HCT116 (cell line): Measurements from ENCODE around the gene SPTLC3. TPM values are rescaled to one million over a fixed set of nuclear protein-coding genes. Genes with fewer than 3 reads are reported as not detected.

Experiments used
- ATAC-seq: fragments of 200-7000 bp; cut with Tn5 transposase; 2 replicates; pipeline ENCODE4 v1.9.1; 2020; ENCODE audit warnings: mild to moderate bottlenecking, moderate library complexity
- BruUV-seq: library from RNA; stranded (reverse); fragments of 400-500 nt; replicated peaks from 2 replicates; lab custom pipeline; 2021; lab: Mats Ljungman, UMichigan
- CTCF ChIA-PET: fragments of 300-600 bp; sonication (Branson Sonifier 250); formaldehyde crosslinking; loops from one replicate; lab custom pipeline; 2021; ENCODE audit warnings: antibody characterized with exemption; lab: Charles Lee
- POLR2A ChIA-PET: fragments of 300-600, 350-600 bp; sonication (Branson Sonifier 250); formaldehyde crosslinking; loops from one replicate; lab custom pipeline; 2021; ENCODE audit warnings: antibody characterized with exemption; lab: Charles Lee
- RAD21 ChIA-PET, 2 experiments: fragments of 300-600 bp; sonication (Branson Sonifier 250); formaldehyde crosslinking; loops; one replicate each; lab custom pipeline; 2023; ENCODE audit warnings: low total read pairs in 2 of 2; ENCODE audit not compliant: uncharacterized antibody in 2 of 2, unreplicated experiment in 2 of 2, low non-redundant PET in 1 of 2; lab: Charles Lee
- DNase-seq: peaks from one replicate; pipeline ENCODE4 v3.0.0-alpha.2; 2010; ENCODE audit warnings: low read depth, low spot score
- H2AFZ ChIP-seq: fragments of 200-600 bp; shearing (Covaris generic), sonication (generic); 2 replicates; pipeline ENCODE4 v1.6.1; 2017; ENCODE audit warnings: low read depth, mixed run types, mixed read lengths, antibody characterized with exemption, low read length; ENCODE audit not compliant: poor library complexity, severe bottlenecking
- H3K27ac ChIP-seq: 2 replicates; pipeline ENCODE4 v1.5.1; 2012; ENCODE audit warnings: low read depth, low read length
- H3K27me3 ChIP-seq: fragments of 200-600 bp; sonication (generic); 2 replicates; pipeline ENCODE4 v1.6.1; 2016; ENCODE audit warnings: mixed run types, low read length, mixed read lengths; ENCODE audit not compliant: insufficient read depth
- H3K36me3 ChIP-seq, 2 experiments: fragments of 200-500 bp in 1 of 2; fragments of 200-600 bp in 1 of 2; sonication (Bioruptor generic) in 1 of 2; sonication (generic) in 1 of 2; 2 replicates each; pipeline versions ENCODE4 v1.5.1 to v1.6.1; 2014 to 2016; ENCODE audit warnings: low read length in 2 of 2, inconsistent platforms in 1 of 2, mixed read lengths in 1 of 2, mixed run types in 1 of 2; ENCODE audit not compliant: insufficient read depth in 2 of 2, control insufficient read depth in 1 of 2
- H3K4me1 ChIP-seq, 2 experiments: fragments of 200-600 bp in 1 of 2; sonication (generic) in 1 of 2; 2 replicates each; pipeline versions ENCODE4 v1.5.1 to v1.6.1; 2012 to 2017; ENCODE audit warnings: low read length in 2 of 2, inconsistent platforms in 1 of 2, mild to moderate bottlenecking in 1 of 2, mixed read lengths in 1 of 2, mixed run types in 1 of 2, moderate library complexity in 1 of 2; ENCODE audit not compliant: insufficient read depth in 2 of 2, control insufficient read depth in 1 of 2
- H3K4me2 ChIP-seq: fragments of 200-600 bp; sonication (generic); 2 replicates; pipeline ENCODE4 v1.6.1; 2017; ENCODE audit warnings: mixed run types, low read length, mixed read lengths
- H3K4me3 ChIP-seq, 2 experiments: fragments of 200-600 bp in 1 of 2; sonication (generic) in 1 of 2; replicated peaks in 1 of 2; 2 replicates each; pipeline ENCODE4 v1.5.1; 2011 to 2016; ENCODE audit warnings: low read length in 2 of 2, control low read depth in 1 of 2, low read depth in 1 of 2, mild to moderate bottlenecking in 1 of 2, mixed read lengths in 1 of 2, mixed run types in 1 of 2
- H3K79me2 ChIP-seq: fragments of 200-600 bp; sonication (generic); 2 replicates; pipeline ENCODE4 v1.6.1; 2017; ENCODE audit warnings: mild to moderate bottlenecking, mixed run types, low read length, moderate library complexity, mixed read lengths; ENCODE audit not compliant: insufficient read depth
- H3K9ac ChIP-seq: fragments of 200-600 bp; sonication (generic); 2 replicates; pipeline ENCODE4 v1.6.1; 2016; ENCODE audit warnings: low read length, mixed read lengths
- H3K9me2 ChIP-seq: fragments of 200-600 bp; sonication (generic), shearing (Covaris generic); 2 replicates; pipeline ENCODE4 v1.6.1; 2017; ENCODE audit warnings: mixed run types, mild to moderate bottlenecking, moderate library complexity; ENCODE audit not compliant: insufficient read depth
- H3K9me3 ChIP-seq, 2 experiments: fragments of 200-500 bp in 1 of 2; fragments of 200-600 bp in 1 of 2; sonication (Bioruptor generic) in 1 of 2; sonication (generic) in 1 of 2; 2 replicates each; pipeline ENCODE4 v1.6.1; 2014 to 2017; ENCODE audit warnings: low read length in 2 of 2, mixed read lengths in 2 of 2, inconsistent platforms in 1 of 2, low read depth in 1 of 2, mild to moderate bottlenecking in 1 of 2, mixed run types in 1 of 2, moderate library complexity in 1 of 2; ENCODE audit not compliant: control insufficient read depth in 1 of 2, insufficient read depth in 1 of 2
- H4K20me1 ChIP-seq: fragments of 200-600 bp; sonication (generic), shearing (Covaris generic); 2 replicates; pipeline ENCODE4 v1.6.1; 2017; ENCODE audit warnings: mixed run types, mild to moderate bottlenecking, moderate library complexity; ENCODE audit not compliant: insufficient read depth
- ATF3 ChIP-seq: IDR thresholded peaks from 2 replicates; pipeline ENCODE4 v1.6.1; 2012
- CBX3 ChIP-seq: IDR thresholded peaks from 2 replicates; pipeline ENCODE4 v1.6.1; 2012; ENCODE audit warnings: low read depth
- CTCF ChIP-seq, 3 experiments: fragments of 200-600 bp in 1 of 3; sonication (generic) in 1 of 3; IDR thresholded peaks in 2 of 3; conservative IDR thresholded peaks in 1 of 3; 2 replicates each; pipeline ENCODE4 v1.5.1; 2012 to 2017; ENCODE audit warnings: low read depth in 2 of 3, low read length in 2 of 3, antibody characterized with exemption in 1 of 3, borderline replicate concordance in 1 of 3, control low read depth in 1 of 3, mild to moderate bottlenecking in 1 of 3, mixed read lengths in 1 of 3, mixed run types in 1 of 3, moderate library complexity in 1 of 3; ENCODE audit not compliant: insufficient read depth in 1 of 3
- EGR1 ChIP-seq: IDR thresholded peaks from 2 replicates; pipeline ENCODE4 v1.6.1; 2012; ENCODE audit warnings: low read depth
- EZH2 ChIP-seq: fragments of 200-600 bp; sonication (generic); IDR thresholded peaks from 2 replicates; pipeline ENCODE4 v1.6.1; 2017; ENCODE audit warnings: antibody characterized with exemption, mixed run types
- FOSL1 ChIP-seq: IDR thresholded peaks from 2 replicates; pipeline ENCODE4 v1.6.1; 2012; ENCODE audit warnings: low read depth
- JUND ChIP-seq: IDR thresholded peaks from 2 replicates; pipeline ENCODE4 v1.6.1; 2012
- POLR2A ChIP-seq: IDR thresholded peaks from 2 replicates; pipeline ENCODE4 v1.7.0; 2011; ENCODE audit warnings: borderline replicate concordance; ENCODE audit not compliant: insufficient read depth, insufficient read length; ENCODE audit errors: extremely low read depth
- POLR2AphosphoS5 ChIP-seq: IDR thresholded peaks from 2 replicates; pipeline ENCODE4 v1.6.1; 2011; ENCODE audit warnings: mild to moderate bottlenecking, low read depth, low read length, moderate library complexity
- REST ChIP-seq: IDR thresholded peaks from 2 replicates; pipeline ENCODE4 v1.6.1; 2012; ENCODE audit warnings: low read depth
- SIN3A ChIP-seq: IDR thresholded peaks from 2 replicates; pipeline ENCODE4 v1.6.1; 2012; ENCODE audit warnings: low read depth
- SP1 ChIP-seq: IDR thresholded peaks from 2 replicates; pipeline ENCODE4 v1.6.1; 2012; ENCODE audit warnings: low read depth
- SRF ChIP-seq: IDR thresholded peaks from 2 replicates; pipeline ENCODE4 v1.6.1; 2012; ENCODE audit warnings: low read depth
- TCF7L2 ChIP-seq: IDR thresholded peaks from 2 replicates; pipeline ENCODE4 v1.7.0; 2011; ENCODE audit warnings: borderline replicate concordance, inconsistent platforms; ENCODE audit not compliant: insufficient read depth, insufficient read length; ENCODE audit errors: extremely low read depth
- YY1 ChIP-seq: IDR thresholded peaks from 2 replicates; pipeline ENCODE4 v1.6.1; 2011; ENCODE audit warnings: low read length, low read depth, moderate library complexity, mild to moderate bottlenecking; ENCODE audit not compliant: insufficient replicate concordance; ENCODE audit errors: extremely low read depth
- ZFX ChIP-seq: fragments of 450-650 bp; IDR thresholded peaks from 2 replicates; pipeline ENCODE4 v1.6.1; 2017
- intact Hi-C: fragments of 100-400 bp; cut with micrococcal nuclease; formaldehyde crosslinking; loops from 2 replicates; pipeline ENCODE4 v1.10.0; 2022
- total RNA-seq: library from RNA; stranded (reverse); gene quantifications from one replicate; pipeline ENCODE4 v1.2.1, GENCODE V29; 2021; ENCODE audit not compliant: unreplicated experiment

The SPTLC3 gene
- total RNA-seq, 1 experiment from 2014 or later: not detected

- no peaks in the 10 kb centered on the region for H4K20me1 ChIP-seq
- DNase-seq: no peak
- no peak overlapping the region for H3K4me2 ChIP-seq
- H3K36me3 ChIP-seq: no peaks in the 10 kb centered on the region
- ATAC-seq: no peak
- H3K27me3 ChIP-seq: peaks cover 19% of the 10 kb centered on the region
- ChIA-PET RAD21 (no interaction called here), POLR2A (no interaction called here), CTCF (interaction anchor here (2.3 kb wide), 1 partner anchor 8 kb away, joined by 9 read pairs; no protein-coding TSS in a partner anchor)
- H3K9ac ChIP-seq: no peak overlapping the region
- no TSS peak for BruUV-seq
- TF ChIP-seq ATF3: no peak
- TF ChIP-seq SIN3A: no peak
- no peak for TF ChIP-seq CBX3
- TF ChIP-seq ZFX: no peak
- TF ChIP-seq JUND: no peak
- no peaks in the 10 kb centered on the region for H3K9me2 ChIP-seq
- H2AFZ ChIP-seq: no peak overlapping the region
- H3K79me2 ChIP-seq: no peaks in the 10 kb centered on the region
- H3K9me3 ChIP-seq: no peaks in the 10 kb centered on the region
- intact Hi-C loops: loop anchor here (10.0 kb wide), 1 partner anchor 943 kb away; no protein-coding TSS in a partner anchor
- no peak overlapping the region for H3K27ac ChIP-seq
- H3K4me1 ChIP-seq: no peaks in the 10 kb centered on the region
- H3K4me3 ChIP-seq: no peak overlapping the region
These were observed 102.6 kb downstream of the SPTLC3 start for GRCh38 chr20:13111249-13111911.

- no peak overlapping the region for H3K4me2 ChIP-seq
- CTCF ChIA-PET: no interaction called here
- DNase-seq (no peak), ATAC-seq (no peak)
- BruUV-seq: no TSS peak
- RAD21 ChIA-PET: no interaction called here
- H3K79me2 ChIP-seq: no peaks in the 10 kb centered on the region
- intact Hi-C loops: loop anchor here (10.0 kb wide), 1 partner anchor 941 kb away; no protein-coding TSS in a partner anchor
- H3K9me2 ChIP-seq: no peaks in the 10 kb centered on the region
- no peaks in the 10 kb centered on the region for H3K9me3 ChIP-seq
- no peaks in the 10 kb centered on the region for H4K20me1 ChIP-seq
- H3K27me3 ChIP-seq: peaks cover 24% of the 10 kb centered on the region
- no peak overlapping the region for H2AFZ ChIP-seq
- POLR2A ChIA-PET: no interaction called here
- no peaks in the 10 kb centered on the region for H3K36me3 ChIP-seq
- no peak overlapping the region for H3K27ac ChIP-seq
- no peak overlapping the region for H3K9ac ChIP-seq
- H3K4me1 ChIP-seq: no peaks in the 10 kb centered on the region
- no peak overlapping the region for H3K4me3 ChIP-seq
- TF ChIP-seq SRF (no peak), YY1 (no peak), EZH2 (no peak), CTCF (IDR thresholded peaks at IDR 0.05 in 2 of 3, conservative IDR thresholded peaks at IDR 0.05 in 1 of 3; ENCODE audit: borderline replicate concordance in 1 of 3, insufficient read depth in 1 of 3, low read depth in 2 of 3, low read length in 2 of 3) (no peak), SP1 (no peak), FOSL1 (no peak), TCF7L2 (no peak), EGR1 (no peak), REST (no peak), POLR2A (no peak), SIN3A (no peak), POLR2AphosphoS5 (no peak)
These were observed 105.0 kb downstream of the SPTLC3 start for GRCh38 chr20:13113731-13114130.
